Ascending aorta (tissue), 2 donors: ENCODE measurements around the gene CRTC3. TPM values are rescaled to one million over a fixed set of nuclear protein-coding genes. Genes with fewer than 3 reads are reported as not detected.

Source experiments
- DNase-seq, 2 donors: peaks; one replicate each; pipeline ENCODE4 v3.0.0-alpha.2; 2019; ENCODE audit warnings: low spot score in 2 of 2
- H3K27ac ChIP-seq, 2 donors: fragments of 200-600 bp; sonication (generic); one replicate each; pipeline ENCODE4 v1.5.1; 2016 to 2017; ENCODE audit warnings: mild to moderate bottlenecking in 1 of 2
- H3K27me3 ChIP-seq: fragments of 200-600 bp; sonication (generic); one replicate; pipeline ENCODE4 v1.5.1; 2017
- H3K36me3 ChIP-seq, 2 donors: fragments of 200-600 bp; sonication (generic); one replicate each; pipeline ENCODE4 v1.5.1; 2016
- H3K4me1 ChIP-seq, 2 donors: fragments of 200-600 bp; sonication (generic); one replicate each; pipeline ENCODE4 v1.5.1; 2016 to 2017; ENCODE audit warnings: mild to moderate bottlenecking in 1 of 2
- H3K4me3 ChIP-seq, 2 donors: fragments of 200-600 bp; sonication (generic); one replicate each; pipeline ENCODE4 v1.5.1; 2016 to 2017; ENCODE audit warnings: mild to moderate bottlenecking in 1 of 2
- H3K9me3 ChIP-seq, 2 donors: fragments of 200-600 bp; sonication (generic); one replicate each; pipeline ENCODE4 v1.5.1; 2016
- intact Hi-C: fragments of 100-400 bp; cut with DNase I; formaldehyde crosslinking; loops from one replicate; pipeline ENCODE4 v1.15.1; 2023
- total RNA-seq: library from RNA; depleted of rRNA; stranded (reverse); fragments of >200 nt; gene quantifications from one replicate; pipeline ENCODE4 v1.1.0, GENCODE V29; 2016
- TF ChIP-seq, protein P1 (sequence below), 3 experiments: fragments of 200-600 bp in 2 of 3; fragments of 450-650 bp in 1 of 3; sonication (generic) in 2 of 3; IDR thresholded peaks; one replicate each; pipeline ENCODE4 v1.5.1; 2016 to 2019; ENCODE audit warnings: antibody characterized with exemption in 3 of 3, mild to moderate bottlenecking in 1 of 3, moderate library complexity in 1 of 3

CRTC3 gene
- total RNA-seq, 1 donor from 2014 or later, result 35.5 TPM

DNA sequence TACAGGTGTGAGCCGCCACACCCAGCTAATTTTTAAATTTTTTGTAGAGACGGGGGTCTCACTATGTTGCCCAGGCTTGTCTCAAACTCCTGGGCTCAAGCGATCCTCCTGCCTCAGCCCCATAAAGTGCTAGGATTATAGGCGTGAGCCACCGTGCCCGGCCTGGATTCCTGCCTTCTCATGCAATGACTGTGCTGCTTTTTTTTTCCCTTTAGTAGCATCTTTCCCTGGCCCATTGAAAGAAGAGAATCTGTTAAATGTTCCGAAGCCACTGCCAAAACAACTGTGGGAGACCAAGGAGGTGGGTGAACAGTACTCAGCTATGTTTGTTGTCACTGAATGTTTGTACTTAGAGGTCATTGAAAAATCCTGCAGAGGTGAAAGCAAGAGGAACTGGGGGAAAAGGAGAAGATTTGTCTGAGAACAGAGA, 88.0 kb downstream of the CRTC3 start:
- H3K4me3 ChIP-seq, result no peak overlapping the region
- no peaks in the 10 kb centered on the region for H3K9me3 ChIP-seq
- peak overlapping the region in 1 of 2 donors; percentile 1 for H3K27ac ChIP-seq
- intact Hi-C loops, result loop anchor here (10.0 kb wide), 1 partner anchor 303 kb away; no protein-coding TSS in a partner anchor
- TF ChIP-seq, protein P1, sequence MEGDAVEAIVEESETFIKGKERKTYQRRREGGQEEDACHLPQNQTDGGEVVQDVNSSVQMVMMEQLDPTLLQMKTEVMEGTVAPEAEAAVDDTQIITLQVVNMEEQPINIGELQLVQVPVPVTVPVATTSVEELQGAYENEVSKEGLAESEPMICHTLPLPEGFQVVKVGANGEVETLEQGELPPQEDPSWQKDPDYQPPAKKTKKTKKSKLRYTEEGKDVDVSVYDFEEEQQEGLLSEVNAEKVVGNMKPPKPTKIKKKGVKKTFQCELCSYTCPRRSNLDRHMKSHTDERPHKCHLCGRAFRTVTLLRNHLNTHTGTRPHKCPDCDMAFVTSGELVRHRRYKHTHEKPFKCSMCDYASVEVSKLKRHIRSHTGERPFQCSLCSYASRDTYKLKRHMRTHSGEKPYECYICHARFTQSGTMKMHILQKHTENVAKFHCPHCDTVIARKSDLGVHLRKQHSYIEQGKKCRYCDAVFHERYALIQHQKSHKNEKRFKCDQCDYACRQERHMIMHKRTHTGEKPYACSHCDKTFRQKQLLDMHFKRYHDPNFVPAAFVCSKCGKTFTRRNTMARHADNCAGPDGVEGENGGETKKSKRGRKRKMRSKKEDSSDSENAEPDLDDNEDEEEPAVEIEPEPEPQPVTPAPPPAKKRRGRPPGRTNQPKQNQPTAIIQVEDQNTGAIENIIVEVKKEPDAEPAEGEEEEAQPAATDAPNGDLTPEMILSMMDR (IDR thresholded peaks at IDR 0.05), result no peak
- H3K36me3 ChIP-seq, result peaks cover 48% of the 10 kb centered on the region in 2 donors
- DNase-seq, result no peak
- H3K4me1 ChIP-seq, result peaks cover 0 to 2% of the 10 kb centered on the region in 2 donors
- no peaks in the 10 kb centered on the region for H3K27me3 ChIP-seq

DNA sequence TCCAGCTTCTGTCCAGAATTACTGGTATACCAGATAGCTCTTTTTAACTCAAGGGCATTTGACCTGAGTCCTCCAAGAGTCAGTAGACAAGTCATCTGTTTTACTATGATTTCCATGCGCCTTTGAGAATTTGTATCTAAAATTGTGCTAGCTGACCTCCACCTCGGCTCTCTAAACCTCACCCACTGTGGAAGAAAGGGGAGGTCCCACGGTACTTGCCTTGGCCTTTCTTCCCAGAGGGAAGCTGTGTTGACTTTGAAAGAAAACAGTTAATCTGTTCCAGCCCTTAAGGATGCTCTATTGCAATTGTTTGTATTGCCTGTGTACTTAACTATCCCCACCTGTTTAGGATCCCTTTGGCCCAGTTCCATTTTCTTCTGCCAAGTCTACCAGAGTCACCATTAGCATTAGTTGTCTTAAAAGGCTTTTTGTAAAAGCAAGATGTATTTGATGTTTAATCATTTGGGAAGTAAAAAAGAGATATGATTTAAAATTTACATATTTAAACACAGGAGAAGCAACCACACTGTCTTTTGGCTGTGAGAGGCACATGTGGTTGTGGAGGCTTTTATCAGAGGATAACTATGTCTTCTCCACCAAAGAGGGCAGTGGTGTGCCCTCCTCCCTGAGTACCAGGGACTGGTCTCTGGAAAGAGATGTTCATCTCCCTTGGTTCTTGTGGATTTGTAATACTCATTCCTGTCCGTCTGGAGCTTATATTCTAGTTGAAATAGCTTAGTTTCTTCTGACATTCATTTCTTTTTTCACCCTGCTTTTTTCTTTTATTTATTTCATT, 88.8 kb downstream of the CRTC3 start:
- intact Hi-C loops, result loop anchor here (10.0 kb wide), 1 partner anchor 304 kb away; no protein-coding TSS in a partner anchor
- DNase-seq, result no peak
- no peak overlapping the region for H3K27ac ChIP-seq
- H3K4me3 ChIP-seq, result no peak overlapping the region
- H3K36me3 ChIP-seq, result peaks cover 53 to 56% of the 10 kb centered on the region in 2 donors
- H3K9me3 ChIP-seq, result no peaks in the 10 kb centered on the region
- H3K27me3 ChIP-seq, result no peaks in the 10 kb centered on the region
- TF ChIP-seq, protein P1 (IDR thresholded peaks at IDR 0.05), result no peak
- H3K4me1 ChIP-seq, result peaks cover 0 to 2% of the 10 kb centered on the region in 2 donors

DNA sequence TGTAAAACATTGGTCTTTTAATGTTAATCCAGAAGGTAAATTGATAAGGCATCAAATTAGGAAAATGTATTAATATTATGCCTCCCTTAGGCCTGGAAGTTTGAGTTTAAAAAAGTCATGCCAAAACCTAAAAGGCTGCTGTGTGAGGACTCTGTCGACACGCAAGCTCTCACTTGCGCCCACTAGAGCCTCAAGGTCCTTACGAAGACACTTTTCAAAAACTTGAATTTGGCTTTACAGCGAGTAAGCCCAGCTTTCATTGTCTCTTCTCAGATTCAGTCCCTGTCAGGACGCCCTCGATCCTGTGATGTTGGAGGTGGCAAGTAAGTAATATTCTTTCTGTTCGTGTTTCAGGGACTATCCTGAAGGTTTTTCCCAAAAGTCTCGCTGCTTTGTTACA, 89.7 kb downstream of the CRTC3 start:
- H3K4me3 ChIP-seq, result no peak overlapping the region
- H3K27ac ChIP-seq, result no peak overlapping the region
- H3K9me3 ChIP-seq, result no peaks in the 10 kb centered on the region
- peaks cover 51 to 61% of the 10 kb centered on the region in 2 donors for H3K36me3 ChIP-seq
- DNase-seq, result no peak
- TF ChIP-seq, protein P1 (IDR thresholded peaks at IDR 0.05), result no peak
- H3K27me3 ChIP-seq, result no peaks in the 10 kb centered on the region
- intact Hi-C loops, result loop anchor here (10.0 kb wide), 1 partner anchor 305 kb away; no protein-coding TSS in a partner anchor
- H3K4me1 ChIP-seq, result no peaks in the 10 kb centered on the region

DNA sequence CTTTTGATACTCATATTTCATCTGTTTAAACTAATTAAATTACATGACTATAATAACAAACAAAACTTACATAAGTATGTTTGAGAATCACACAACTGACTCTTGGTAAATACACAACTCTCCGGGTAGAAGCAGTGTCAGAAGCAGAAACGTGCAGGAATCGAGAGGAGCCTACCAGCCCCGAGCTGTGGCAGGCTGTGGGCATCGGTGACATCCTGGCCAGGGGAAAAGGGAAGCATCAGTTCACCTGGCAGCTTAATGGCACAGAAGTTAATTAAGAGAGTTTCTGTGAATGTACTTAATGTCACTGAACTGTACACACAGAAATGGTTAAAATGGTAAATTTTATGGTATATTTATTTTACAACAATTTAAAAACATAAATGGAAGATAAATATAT, 90.2 kb downstream of the CRTC3 start:
- intact Hi-C loops, result loop anchor here (10.0 kb wide), 1 partner anchor 305 kb away; no protein-coding TSS in a partner anchor
- H3K27ac ChIP-seq, result no peak overlapping the region
- DNase-seq, result no peak
- TF ChIP-seq, protein P1 (IDR thresholded peaks at IDR 0.05), result no peak
- no peaks in the 10 kb centered on the region for H3K9me3 ChIP-seq
- H3K27me3 ChIP-seq, result no peaks in the 10 kb centered on the region
- H3K36me3 ChIP-seq, result peaks cover 50 to 60% of the 10 kb centered on the region in 2 donors
- H3K4me1 ChIP-seq, result no peaks in the 10 kb centered on the region
- no peak overlapping the region for H3K4me3 ChIP-seq

DNA sequence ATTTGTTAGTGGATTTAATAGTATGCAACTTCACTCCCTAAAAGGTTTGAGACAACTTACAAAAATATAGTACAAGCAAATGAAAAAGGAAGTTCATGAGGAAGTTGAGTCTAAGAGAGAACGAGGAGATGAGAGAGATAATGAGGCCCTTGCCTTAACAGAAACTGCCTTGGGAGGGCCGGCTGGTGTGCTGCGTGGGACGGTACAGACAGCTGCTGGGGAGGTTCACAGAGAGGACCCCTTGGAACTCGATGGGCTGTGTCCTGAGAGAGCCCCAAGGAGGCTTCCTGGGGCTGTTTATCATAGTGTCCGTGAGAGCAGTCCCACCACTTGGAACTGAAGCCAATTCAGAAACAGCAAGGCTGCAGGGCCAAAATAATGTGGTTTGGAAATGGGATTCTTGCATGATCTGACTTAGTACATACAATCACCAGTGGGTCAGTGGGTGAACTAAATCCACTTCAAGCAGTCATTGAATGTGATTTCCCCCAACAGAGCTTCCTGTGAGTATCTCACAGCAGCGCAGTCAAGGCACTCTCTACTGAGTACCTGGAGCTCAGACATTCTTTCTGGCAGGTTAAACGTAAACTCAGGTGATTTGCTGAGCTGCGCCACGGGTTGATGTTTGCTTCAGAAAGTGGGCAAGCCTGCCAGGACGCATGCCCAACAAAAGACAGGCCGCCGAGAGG, 90.8 kb downstream of the CRTC3 start:
- Histone ChIP-seq H3K4me1 (no peaks in the 10 kb centered on the region), H3K27me3 (no peaks in the 10 kb centered on the region), H3K9me3 (no peaks in the 10 kb centered on the region), H3K4me3 (no peak overlapping the region), H3K36me3 (peaks cover 50 to 62% of the 10 kb centered on the region in 2 donors), H3K27ac (no peak overlapping the region)
- intact Hi-C loops, result no loop called here
- TF ChIP-seq, protein P1 (IDR thresholded peaks at IDR 0.05), result no peak
- no peak for DNase-seq
